Endodermal cell (in vitro differentiated cells): ENCODE data around the gene SHOC2. TPM values are rescaled to one million over a fixed set of nuclear protein-coding genes. Genes with fewer than 3 reads are reported as not detected.

Experiments
- DNase-seq: peaks from one replicate; pipeline ENCODE4 v3.0.0-alpha.2; 2017
- H3K27ac ChIP-seq: 2 replicates; pipeline ENCODE4 v1.5.1; 2013; ENCODE audit warnings: mild to moderate bottlenecking, low read depth, low read length, moderate library complexity
- H3K27me3 ChIP-seq: 2 replicates; pipeline ENCODE4 v1.6.1; 2013; ENCODE audit warnings: mild to moderate bottlenecking, low read length, moderate library complexity; ENCODE audit not compliant: insufficient read depth, control insufficient read depth, poor library complexity, severe bottlenecking
- H3K36me3 ChIP-seq: 2 replicates; pipeline ENCODE4 v1.7.0; 2013; ENCODE audit warnings: mild to moderate bottlenecking, low read length, moderate library complexity; ENCODE audit not compliant: control insufficient read depth, insufficient read depth
- H3K4me1 ChIP-seq: one replicate; pipeline ENCODE4 v1.7.0; 2013; ENCODE audit warnings: low read length; ENCODE audit not compliant: control insufficient read depth, insufficient read depth
- H3K4me3 ChIP-seq: 2 replicates; pipeline ENCODE4 v1.5.1; 2013; ENCODE audit warnings: mild to moderate bottlenecking, low read length, moderate library complexity
- H3K9ac ChIP-seq: 2 replicates; pipeline ENCODE4 v1.6.1; 2013; ENCODE audit warnings: mild to moderate bottlenecking, low read length, moderate library complexity; ENCODE audit not compliant: poor library complexity, severe bottlenecking; ENCODE audit errors: extremely low read depth
- H3K9me3 ChIP-seq: 2 replicates; pipeline ENCODE4 v1.6.1; 2013; ENCODE audit warnings: mild to moderate bottlenecking, low read length, moderate library complexity; ENCODE audit not compliant: control insufficient read depth
- H3K27ac Mint-ChIP-seq: 2 replicates; pipeline ENCODE4 v1.8.0; 2020; ENCODE audit warnings: mixed read lengths
- H3K27me3 Mint-ChIP-seq: 2 replicates; pipeline ENCODE4 v1.8.0; 2021; ENCODE audit warnings: mild to moderate bottlenecking, mixed read lengths; ENCODE audit not compliant: insufficient read depth
- H3K36me3 Mint-ChIP-seq: 2 replicates; pipeline ENCODE4 v1.8.0; 2020; ENCODE audit warnings: low read depth, mixed read lengths
- H3K4me1 Mint-ChIP-seq: 2 replicates; pipeline ENCODE4 v1.8.0; 2020; ENCODE audit warnings: mixed read lengths
- H3K4me3 Mint-ChIP-seq: 2 replicates; pipeline ENCODE4 v1.8.0; 2020; ENCODE audit warnings: mild to moderate bottlenecking, moderate library complexity, mixed read lengths
- H3K9me3 Mint-ChIP-seq: 2 replicates; pipeline ENCODE4 v1.8.0; 2020; ENCODE audit warnings: mild to moderate bottlenecking, mixed read lengths
- WGBS, 2 experiments: methylation state at CpG; one replicate each; pipeline versions ENCODE4 v1.1.5 to v1.1.7; 2013; ENCODE audit warnings: missing lambda C conversion rate in 2 of 2, mixed read lengths in 1 of 2; ENCODE audit not compliant: insufficient coverage in 1 of 2, insufficient read length in 1 of 2; 5-methylcytosine and 5-hydroxymethylcytosine counted together
- total RNA-seq, 2 donors: library from RNA; stranded (reverse); fragmentation: NEBNext Ultra II Directional in 1 of 2; extraction: Animal tissue kit (Norgen Biotek cat#: 25700) in 1 of 2; gene quantifications; 2 replicates in 1 of 2; 3 replicates in 1 of 2; pipeline ENCODE4 v1.2.1, GENCODE V29; 2021
- TF ChIP-seq, protein P1 (sequence below): fragments of 200-600 bp; sonication (generic); conservative IDR thresholded peaks from 2 replicates; pipeline ENCODE4 v1.5.0; 2021; ENCODE audit warnings: antibody characterized with exemption, mild to moderate bottlenecking

The SHOC2 gene
- total RNA-seq, 2 donors from 2014 or later: 38.4 to 49.6 TPM

DNA sequence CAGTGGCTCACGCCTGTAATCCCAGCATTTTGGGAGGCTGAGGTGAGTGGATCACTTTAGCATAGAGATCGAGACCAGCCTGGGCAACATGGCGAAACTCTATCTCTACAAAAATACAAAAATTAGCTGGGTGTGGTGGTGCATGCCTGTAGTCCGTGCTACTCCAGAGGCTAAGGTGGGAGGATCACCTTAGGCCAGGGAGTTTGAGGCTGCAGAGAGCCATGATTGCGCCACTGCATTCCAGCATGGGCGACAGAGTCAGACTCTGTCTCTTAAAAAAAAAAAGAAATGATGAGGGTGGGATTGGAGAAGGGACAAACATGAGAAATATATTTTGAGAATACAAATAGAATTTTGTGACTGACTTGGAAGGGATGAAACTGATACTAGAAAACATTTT lies 76.9 kb downstream of the SHOC2 start:
- H3K4me3 Mint-ChIP-seq: no peak overlapping the region
- 97 to 100% methylated on average over 1 to 4 of the region's 6 CpGs for WGBS, 2 experiments
- H3K36me3 Mint-ChIP-seq: peaks cover 22% of the 10 kb centered on the region
- H3K27ac ChIP-seq: no peak overlapping the region
- H3K9me3 Mint-ChIP-seq: no peaks in the 10 kb centered on the region
- TF ChIP-seq, protein P1, sequence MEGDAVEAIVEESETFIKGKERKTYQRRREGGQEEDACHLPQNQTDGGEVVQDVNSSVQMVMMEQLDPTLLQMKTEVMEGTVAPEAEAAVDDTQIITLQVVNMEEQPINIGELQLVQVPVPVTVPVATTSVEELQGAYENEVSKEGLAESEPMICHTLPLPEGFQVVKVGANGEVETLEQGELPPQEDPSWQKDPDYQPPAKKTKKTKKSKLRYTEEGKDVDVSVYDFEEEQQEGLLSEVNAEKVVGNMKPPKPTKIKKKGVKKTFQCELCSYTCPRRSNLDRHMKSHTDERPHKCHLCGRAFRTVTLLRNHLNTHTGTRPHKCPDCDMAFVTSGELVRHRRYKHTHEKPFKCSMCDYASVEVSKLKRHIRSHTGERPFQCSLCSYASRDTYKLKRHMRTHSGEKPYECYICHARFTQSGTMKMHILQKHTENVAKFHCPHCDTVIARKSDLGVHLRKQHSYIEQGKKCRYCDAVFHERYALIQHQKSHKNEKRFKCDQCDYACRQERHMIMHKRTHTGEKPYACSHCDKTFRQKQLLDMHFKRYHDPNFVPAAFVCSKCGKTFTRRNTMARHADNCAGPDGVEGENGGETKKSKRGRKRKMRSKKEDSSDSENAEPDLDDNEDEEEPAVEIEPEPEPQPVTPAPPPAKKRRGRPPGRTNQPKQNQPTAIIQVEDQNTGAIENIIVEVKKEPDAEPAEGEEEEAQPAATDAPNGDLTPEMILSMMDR: no peak
- DNase-seq: no peak
- no peak overlapping the region for H3K4me3 ChIP-seq
- peaks cover 10% of the 10 kb centered on the region for H3K36me3 ChIP-seq
- peaks cover 19% of the 10 kb centered on the region for H3K4me1 ChIP-seq
- H3K27ac Mint-ChIP-seq: no peak overlapping the region
- H3K27me3 ChIP-seq: no peaks in the 10 kb centered on the region
- no peaks in the 10 kb centered on the region for H3K27me3 Mint-ChIP-seq
- no peaks in the 10 kb centered on the region for H3K9me3 ChIP-seq
- H3K9ac ChIP-seq: no peak overlapping the region
- H3K4me1 Mint-ChIP-seq: peaks cover 40% of the 10 kb centered on the region

DNA sequence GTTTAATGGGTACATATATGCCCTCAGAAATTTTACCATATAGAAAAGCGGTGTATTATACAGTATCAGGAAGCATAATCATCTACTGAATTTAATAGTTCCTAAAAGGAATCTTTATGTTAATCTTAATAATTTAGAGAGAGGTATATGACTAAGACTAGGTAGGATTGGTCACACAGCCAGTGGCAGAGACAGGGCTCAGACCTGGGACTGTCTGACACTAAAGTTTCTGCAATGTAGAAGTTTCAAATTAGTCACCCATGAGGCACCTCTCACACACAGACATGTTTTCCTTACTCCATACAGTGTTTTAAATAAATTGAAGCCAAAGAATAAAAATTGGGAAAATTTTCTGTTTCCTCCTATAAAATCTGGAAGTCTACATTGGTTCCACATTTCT lies 84.6 kb downstream of the SHOC2 start:
- H3K4me3 ChIP-seq: no peak overlapping the region
- peaks cover 67% of the 10 kb centered on the region for H3K36me3 ChIP-seq
- H3K27me3 ChIP-seq: no peaks in the 10 kb centered on the region
- Mint-ChIP-seq H3K27ac (no peak overlapping the region), H3K9me3 (no peaks in the 10 kb centered on the region), H3K4me3 (no peak overlapping the region), H3K36me3 (peaks cover 31% of the 10 kb centered on the region), H3K27me3 (no peaks in the 10 kb centered on the region), H3K4me1 (peaks cover 9% of the 10 kb centered on the region)
- H3K4me1 ChIP-seq: peaks cover 4% of the 10 kb centered on the region
- DNase-seq: no peak
- H3K9me3 ChIP-seq: no peaks in the 10 kb centered on the region
- TF ChIP-seq, protein P1: no peak
- no peak overlapping the region for H3K27ac ChIP-seq
- no peak overlapping the region for H3K9ac ChIP-seq
- WGBS, 2 experiments: no CpG with 5 or more reads among the region's 1 CpG

DNA sequence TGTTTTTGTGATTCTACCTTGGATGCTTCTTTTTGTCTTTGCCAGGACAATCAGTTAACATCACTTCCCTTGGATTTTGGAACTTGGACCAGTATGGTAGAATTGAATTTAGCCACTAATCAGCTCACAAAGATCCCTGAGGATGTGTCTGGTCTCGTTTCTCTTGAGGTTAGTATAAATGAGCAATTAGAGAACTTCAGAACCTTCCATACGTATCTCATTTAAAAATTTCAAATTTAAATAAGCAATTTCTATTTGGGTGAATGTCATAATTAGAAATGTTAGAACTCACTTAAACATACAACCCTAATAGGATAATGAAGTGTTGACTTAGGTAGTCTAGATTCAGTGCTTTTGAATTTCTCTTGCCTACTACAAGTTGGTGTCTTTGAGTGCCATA lies 88.1 kb downstream of the SHOC2 start:
- TF ChIP-seq, protein P1: no peak
- WGBS, 2 experiments: 100% methylated on average over 1 of the region's 2 CpGs; no CpG with 5 or more reads in 1 of the 2 experiments

More for the DNA sequence above, 88.1 kb downstream of the SHOC2 start:
- no peaks in the 10 kb centered on the region for H3K4me1 Mint-ChIP-seq
- no peaks in the 10 kb centered on the region for H3K9me3 Mint-ChIP-seq
- Histone ChIP-seq H3K4me1 (no peaks in the 10 kb centered on the region), H3K27me3 (no peaks in the 10 kb centered on the region), H3K4me3 (no peak overlapping the region), H3K36me3 (peaks cover 82% of the 10 kb centered on the region), H3K9ac (no peak overlapping the region), H3K27ac (no peak overlapping the region), H3K9me3 (no peaks in the 10 kb centered on the region)
- peaks cover 28% of the 10 kb centered on the region for H3K36me3 Mint-ChIP-seq
- no peak overlapping the region for H3K27ac Mint-ChIP-seq
- H3K4me3 Mint-ChIP-seq: no peak overlapping the region
- H3K27me3 Mint-ChIP-seq: no peaks in the 10 kb centered on the region
- no peak for DNase-seq
